ENCODE measurements around the gene GET3. TPM values are rescaled to one million over a fixed set of nuclear protein-coding genes. Genes with fewer than 3 reads are reported as not detected.

The GET3 gene
- total and polyA plus RNA-seq, 9 donors = 26.2 to 68.1 (median 47.7) TPM

- WGBS, 3 donors = 58 to 63% (median 61%) methylated on average over 9 of the region's 9 CpGs
Observed at GRCh38 chr19:12703046-12703445, 34.3 kb upstream of the GET3 start.

GRCh38 chr19:12705169-12705568 is 32.1 kb upstream of the GET3 start:
- no peaks in the 10 kb centered on the region for H3K9me3 ChIP-seq
- no peak overlapping the region for H3K4me3 ChIP-seq
- TF ChIP-seq CTCF (IDR thresholded peaks at IDR 0.05) (no peak), EP300 (IDR thresholded peaks at IDR 0.05) (no peak), POLR2A (IDR thresholded peaks at IDR 0.05) (no peak)
- H3K27me3 ChIP-seq = no peaks in the 10 kb centered on the region
- H3K4me1 ChIP-seq (ENCODE audit: insufficient read depth) = no peaks in the 10 kb centered on the region
- intact Hi-C loops (cut with DNase I) = no loop called here
- DNase-seq = no peak
- no peak overlapping the region for H3K27ac ChIP-seq
- 88 to 91% (median 90%) methylated on average over 13 of the region's 13 CpGs for WGBS, 3 donors
- no peaks in the 10 kb centered on the region for H3K36me3 ChIP-seq

More at GRCh38 chr19:12703046-12703445, 34.3 kb upstream of the GET3 start:
- Histone ChIP-seq H3K4me3 (no peak overlapping the region), H3K36me3 (no peaks in the 10 kb centered on the region), H3K4me1 (ENCODE audit: insufficient read depth) (no peaks in the 10 kb centered on the region), H3K27me3 (no peaks in the 10 kb centered on the region), H3K27ac (no peak overlapping the region), H3K9me3 (no peaks in the 10 kb centered on the region)
- TF ChIP-seq CTCF (IDR thresholded peaks at IDR 0.05) = no peak
- no peak for TF ChIP-seq POLR2A (IDR thresholded peaks at IDR 0.05)
- no peak for TF ChIP-seq EP300 (IDR thresholded peaks at IDR 0.05)
- DNase-seq = no peak
- intact Hi-C loops (cut with DNase I) = no loop called here

- Histone ChIP-seq H3K9me3 (no peaks in the 10 kb centered on the region), H3K27ac (no peak overlapping the region), H3K27me3 (no peaks in the 10 kb centered on the region), H3K4me1 (ENCODE audit: insufficient read depth) (no peaks in the 10 kb centered on the region), H3K36me3 (no peaks in the 10 kb centered on the region), H3K4me3 (no peak overlapping the region)
- no peak for TF ChIP-seq POLR2A (IDR thresholded peaks at IDR 0.05)
- TF ChIP-seq EP300 (IDR thresholded peaks at IDR 0.05) = no peak
- no peak for TF ChIP-seq CTCF (IDR thresholded peaks at IDR 0.05)
- intact Hi-C loops (cut with DNase I) = no loop called here
- WGBS, 3 donors = 87 to 92% (median 87%) methylated on average over 29 of the region's 29 CpGs
- DNase-seq = no peak
Observed at GRCh38 chr19:12705654-12706331, 31.5 kb upstream of the GET3 start.

- WGBS, 3 donors = 83 to 91% (median 85%) methylated on average over 12 to 13 of the region's 13 CpGs
- TF ChIP-seq EP300 (IDR thresholded peaks at IDR 0.05) (no peak), POLR2A (IDR thresholded peaks at IDR 0.05) (no peak), CTCF (IDR thresholded peaks at IDR 0.05) (no peak)
- H3K4me3 ChIP-seq = no peak overlapping the region
- no peaks in the 10 kb centered on the region for H3K9me3 ChIP-seq
- no peaks in the 10 kb centered on the region for H3K36me3 ChIP-seq
- H3K27ac ChIP-seq = no peak overlapping the region
- intact Hi-C loops (cut with DNase I) = no loop called here
- no peaks in the 10 kb centered on the region for H3K27me3 ChIP-seq
- DNase-seq = no peak
- no peaks in the 10 kb centered on the region for H3K4me1 ChIP-seq (ENCODE audit: insufficient read depth)
Observed at GRCh38 chr19:12706332-12706718, 31.0 kb upstream of the GET3 start.

Data from ovary (tissue), 9 donors.